DMS 273 (cell line): ENCODE measurements around the gene ZNF81.
"Not testable (repeated sequence)": the region's sequence is repeated elsewhere in the genome, so short reads cannot be mapped to it uniquely, and the experiment has no call there.

Experiments used
- DNase-seq: peaks from one replicate; lab custom pipeline; 2025; ENCODE audit not compliant: unreplicated experiment; lab: John Stamatoyannopoulos, UW

ZNF81 gene

DNA sequence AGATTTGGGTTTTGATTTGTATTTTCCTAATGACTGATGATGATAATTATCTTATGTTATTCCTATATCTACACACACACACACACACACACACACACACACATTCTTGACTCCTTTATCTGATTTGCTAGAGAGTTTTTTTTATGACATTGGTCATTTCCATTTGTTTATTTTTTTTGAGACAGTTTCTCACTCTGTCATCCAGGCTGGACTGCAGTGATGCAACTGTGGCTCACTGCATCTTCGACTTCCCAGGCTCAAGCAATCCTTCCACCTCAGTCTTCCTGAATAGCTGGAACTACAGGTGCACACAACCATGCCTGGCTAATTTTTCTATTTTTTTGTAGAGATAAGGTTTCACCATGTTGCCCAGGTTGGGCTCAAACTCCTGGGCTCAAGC, 6.7 kb downstream of the ZNF81 start:
- no peak for DNase-seq

DNA sequence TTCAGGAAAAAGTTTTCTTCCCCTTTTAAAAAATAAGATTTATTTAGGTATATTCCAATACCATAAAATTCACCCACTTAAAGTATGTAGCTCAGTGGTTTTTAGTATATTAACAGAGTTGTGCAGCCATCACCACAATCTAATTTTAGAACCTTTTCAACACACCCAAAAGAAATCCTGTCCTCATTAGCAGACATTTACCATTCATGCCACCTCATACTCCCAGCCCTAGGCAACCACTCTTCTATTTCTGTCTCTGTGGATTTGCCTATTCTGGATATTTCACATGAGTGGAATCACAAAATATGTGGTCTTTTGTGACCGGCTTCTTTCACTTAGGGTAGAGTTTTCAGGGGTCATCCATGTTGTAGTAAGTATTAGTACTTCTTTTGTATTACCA, 7.4 kb downstream of the ZNF81 start:
- no peak for DNase-seq

DNA sequence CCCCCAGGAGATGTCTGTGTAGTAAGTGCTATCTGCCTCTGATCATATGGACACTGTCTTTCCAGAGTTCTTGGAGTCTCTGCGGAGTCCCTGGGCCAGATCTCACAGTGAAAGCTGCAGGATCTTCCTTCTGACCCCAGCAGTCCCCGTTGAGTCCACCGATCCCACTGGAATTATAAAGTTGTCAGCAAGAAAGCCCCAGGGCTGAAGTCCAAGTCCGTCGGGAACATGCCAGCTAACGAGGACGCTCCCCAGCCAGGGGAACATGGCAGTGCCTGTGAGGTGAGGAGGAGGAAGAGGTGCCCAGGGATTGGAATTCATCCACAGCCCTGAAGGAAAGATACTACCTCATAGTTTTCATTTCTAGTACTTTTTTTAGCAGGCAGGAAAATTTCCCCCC, 9.3 kb downstream of the ZNF81 start:
- DNase-seq, result no peak

DNA sequence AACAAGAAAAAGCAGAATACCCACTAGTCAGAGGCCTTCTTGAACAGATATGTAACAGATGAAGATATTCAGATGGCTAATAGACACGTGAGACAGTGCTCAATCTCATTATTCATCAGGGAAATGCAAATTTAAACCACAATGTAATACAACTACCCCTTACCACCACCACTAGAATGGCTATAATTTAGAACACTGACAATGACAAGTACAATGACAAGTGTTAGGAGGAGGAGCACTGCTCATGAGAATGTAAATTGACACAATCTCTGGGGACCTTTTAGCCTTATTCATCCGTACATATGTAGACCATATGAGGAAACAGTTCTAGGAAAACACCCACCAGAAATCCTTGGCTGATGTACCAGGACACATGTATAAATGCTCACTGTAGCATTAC, 13.1 kb downstream of the ZNF81 start:
- no peak for DNase-seq

DNA sequence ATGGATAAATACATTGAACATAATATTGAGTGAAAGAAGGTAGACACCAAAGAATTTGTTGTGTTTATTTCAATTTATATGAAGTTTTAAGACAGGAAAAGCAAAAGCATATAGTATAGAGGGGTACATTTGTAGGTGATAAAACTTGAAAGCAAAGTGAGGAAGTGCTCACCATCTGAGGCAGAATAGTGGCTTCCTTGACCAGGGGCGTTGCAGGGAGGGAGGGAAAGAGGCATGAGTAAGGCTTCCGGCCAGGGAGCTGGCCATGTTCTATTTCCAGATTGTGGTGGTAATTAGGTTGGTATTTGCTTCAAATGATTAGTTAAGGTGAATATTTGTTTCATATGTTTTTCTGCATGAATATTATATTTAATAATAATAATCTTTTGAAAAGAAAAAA, 13.7 kb downstream of the ZNF81 start:
- not testable (repeated sequence) for DNase-seq

DNA sequence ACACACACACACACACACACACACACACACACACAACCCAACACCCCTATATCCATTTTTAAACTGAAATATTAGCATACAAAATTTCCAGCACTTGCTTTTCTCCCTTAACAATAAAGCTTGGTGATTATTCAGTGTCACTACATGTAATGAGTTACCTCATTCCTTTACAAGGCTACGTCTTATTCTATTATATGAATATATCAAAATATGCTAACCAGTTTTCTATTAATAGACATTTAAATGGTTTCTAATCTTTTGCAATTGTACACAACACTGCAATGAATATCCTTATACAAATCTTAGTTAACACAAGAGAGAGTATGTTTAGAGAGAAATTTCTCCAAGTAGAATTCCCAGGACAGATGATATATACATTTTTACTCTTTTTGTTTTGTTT, 14.2 kb downstream of the ZNF81 start:
- DNase-seq, result no peak

DNA sequence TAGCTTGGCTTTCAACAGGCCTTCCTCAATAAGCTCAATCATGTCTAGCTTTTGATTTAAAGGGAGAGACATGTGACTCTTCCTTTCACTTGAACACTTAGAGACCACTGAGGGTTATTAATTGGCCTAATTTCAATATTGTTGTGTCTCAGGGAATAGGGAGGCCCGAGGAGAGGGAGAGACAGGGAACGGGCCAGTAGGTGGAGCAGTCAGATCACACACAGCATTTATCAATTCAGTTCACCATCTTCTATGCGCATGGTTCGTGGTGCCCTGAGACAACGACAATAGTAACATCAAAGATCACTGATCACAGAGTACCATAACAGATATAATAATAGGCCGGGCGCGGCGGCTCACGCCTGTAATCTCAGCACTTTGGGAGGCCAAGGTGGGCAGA, 17.8 kb downstream of the ZNF81 start:
- DNase-seq, result peak; percentile 24

DNA sequence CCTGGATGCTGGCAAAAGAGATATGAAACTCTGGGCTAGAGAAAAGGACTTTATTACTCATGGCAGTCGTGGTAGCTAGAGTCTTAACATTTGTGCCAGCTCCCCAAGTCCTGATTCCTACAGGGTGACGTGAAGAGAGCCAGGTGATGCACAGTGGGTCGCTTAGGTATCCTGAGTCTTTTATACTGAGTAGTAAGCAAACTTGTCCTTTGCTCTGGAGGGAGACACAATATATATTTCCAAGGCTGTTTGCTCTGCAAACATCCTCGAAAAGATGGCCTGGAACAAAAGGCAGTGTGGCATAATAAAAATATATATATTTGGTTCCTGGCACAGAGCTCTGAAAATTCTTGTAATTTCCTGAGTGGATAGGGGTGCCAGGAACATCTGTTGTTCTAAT, 23.0 kb downstream of the ZNF81 start:
- DNase-seq, result no peak

DNA sequence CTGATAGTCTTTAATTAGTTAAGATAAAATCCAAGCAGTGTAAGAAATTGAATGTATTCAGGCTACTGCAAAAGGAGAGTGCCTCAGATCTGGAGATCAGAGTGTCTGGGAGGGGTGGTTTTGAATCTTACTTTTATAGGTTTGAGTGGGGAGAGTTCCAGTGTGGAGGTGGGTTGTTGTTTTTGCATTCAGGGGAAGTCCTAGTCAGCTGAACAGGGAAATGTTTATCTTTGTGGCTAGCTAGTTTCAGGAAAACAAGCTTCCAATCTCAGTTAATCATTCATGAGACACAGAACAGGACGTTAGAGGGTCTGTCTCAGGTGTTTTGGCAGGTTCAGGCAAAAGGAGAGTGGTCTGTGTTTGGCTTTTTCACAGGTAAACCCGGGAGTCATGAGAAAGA, 26.0 kb downstream of the ZNF81 start:
- DNase-seq, result no peak

DNA sequence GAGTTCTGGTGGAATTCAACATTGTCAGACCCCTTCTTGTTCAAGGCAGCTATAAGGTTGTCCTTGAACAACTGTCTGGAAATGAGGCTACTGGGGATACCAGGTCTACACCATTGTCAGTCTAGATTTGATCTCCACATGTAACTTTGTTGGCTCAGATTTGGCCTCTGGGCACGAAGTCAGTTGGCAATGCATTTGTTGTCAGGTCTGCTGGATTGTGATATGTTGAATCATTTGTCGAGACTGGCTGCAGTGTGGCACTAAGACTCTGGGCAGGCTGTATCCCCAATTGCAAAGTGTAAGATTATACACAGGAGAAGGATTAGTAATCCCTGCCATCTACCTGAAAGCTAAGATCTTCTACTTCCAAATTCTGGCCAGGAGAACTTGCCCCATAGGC, 26.5 kb downstream of the ZNF81 start:
- no peak for DNase-seq

DNA sequence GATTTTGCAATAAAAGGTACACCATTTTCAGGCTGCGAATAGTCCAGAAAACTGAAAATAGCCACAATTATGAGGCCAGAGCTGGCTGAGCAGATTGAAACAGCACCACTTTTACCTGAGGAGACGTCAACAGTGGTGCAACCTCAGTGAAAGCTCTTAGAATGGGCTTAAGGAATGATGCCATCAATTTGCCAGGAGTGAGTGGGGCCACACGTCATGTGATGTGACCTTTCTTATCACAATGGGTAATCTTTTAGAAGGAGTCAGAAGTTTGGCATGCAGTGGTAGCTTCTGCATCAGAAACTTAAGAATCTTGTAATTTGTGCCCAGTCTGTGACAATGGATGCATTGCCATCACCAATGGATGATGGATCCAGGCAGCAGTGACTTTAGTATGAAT, 27.6 kb downstream of the ZNF81 start:
- DNase-seq, result no peak

DNA sequence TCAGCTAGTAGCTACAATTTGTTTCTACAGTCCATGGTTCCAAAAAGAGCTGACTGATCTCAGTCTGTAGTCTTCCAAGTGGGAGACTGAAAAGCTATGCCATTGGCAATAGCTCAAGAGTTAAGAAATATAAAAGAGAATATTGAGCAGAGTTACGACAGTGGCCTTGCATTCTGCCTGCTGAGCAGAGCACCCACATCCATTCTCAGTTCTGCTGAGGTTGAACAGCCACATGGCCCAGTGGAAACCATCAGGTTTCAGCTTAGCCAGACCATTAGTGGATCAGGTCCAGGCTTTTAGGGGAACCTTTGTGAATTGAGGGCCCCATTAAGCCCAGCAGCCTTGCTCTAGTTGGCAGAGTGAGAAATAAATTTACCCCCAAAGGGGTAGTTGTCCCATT, 28.1 kb downstream of the ZNF81 start:
- DNase-seq, result no peak

DNA sequence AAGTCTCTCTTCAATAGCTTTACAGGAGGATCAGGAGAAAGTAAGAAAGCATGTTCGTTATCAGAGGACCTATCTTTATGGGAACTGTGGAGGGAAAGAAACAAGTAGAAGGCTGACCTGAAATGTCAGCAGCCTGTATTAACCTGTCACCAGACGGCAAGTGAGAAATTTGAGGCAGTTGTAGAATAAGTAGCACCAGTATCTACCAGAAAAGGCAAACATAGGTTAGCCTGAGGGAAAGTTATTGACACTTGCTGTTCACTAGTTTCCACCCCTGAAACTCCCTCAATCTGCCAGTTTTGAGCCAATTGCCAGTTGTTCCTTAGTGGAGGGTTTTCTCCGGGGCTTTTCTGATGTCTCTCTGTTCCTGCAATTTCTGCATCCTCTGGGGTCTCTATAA, 36.4 kb downstream of the ZNF81 start:
- no peak for DNase-seq

DNA sequence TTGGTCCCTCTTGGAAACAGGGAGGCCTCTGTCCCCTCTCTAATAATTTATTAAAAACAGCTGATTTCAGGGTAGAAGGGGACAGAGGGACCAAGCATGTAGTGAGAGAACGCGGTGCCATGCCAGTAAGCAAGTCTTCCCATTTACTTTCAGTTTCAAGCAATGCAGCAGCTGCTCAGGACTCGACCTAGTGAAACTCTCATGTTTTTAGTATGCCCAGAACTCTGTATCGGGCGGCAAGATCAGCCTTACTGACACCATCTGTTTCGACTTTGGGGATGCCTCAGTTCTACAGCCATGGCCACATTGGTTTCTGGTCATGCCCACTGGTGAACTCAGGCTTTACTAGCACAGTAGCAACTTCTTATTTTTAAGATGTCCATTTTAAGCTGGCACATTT, 40.6 kb downstream of the ZNF81 start:
- DNase-seq, result no peak

DNA sequence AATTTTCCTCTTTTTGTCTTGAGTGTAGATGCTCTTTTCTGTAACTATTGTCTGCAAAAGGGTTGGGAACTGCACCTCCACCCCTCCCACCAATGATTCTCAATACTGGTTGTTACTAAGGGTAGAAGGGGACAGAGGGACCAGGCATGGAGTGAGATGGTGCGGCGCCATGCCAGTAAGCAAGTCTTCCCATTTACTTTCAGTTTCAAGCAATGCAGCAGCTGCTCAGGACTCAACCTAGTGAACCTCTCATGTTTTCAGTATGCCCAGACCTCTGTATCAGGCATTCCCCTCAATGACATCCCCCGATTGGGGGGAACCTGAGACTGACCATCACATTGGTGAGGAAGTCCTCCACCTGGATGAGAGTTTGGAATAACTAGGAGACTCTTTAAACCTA, 41.5 kb downstream of the ZNF81 start:
- no peak for DNase-seq

DNA sequence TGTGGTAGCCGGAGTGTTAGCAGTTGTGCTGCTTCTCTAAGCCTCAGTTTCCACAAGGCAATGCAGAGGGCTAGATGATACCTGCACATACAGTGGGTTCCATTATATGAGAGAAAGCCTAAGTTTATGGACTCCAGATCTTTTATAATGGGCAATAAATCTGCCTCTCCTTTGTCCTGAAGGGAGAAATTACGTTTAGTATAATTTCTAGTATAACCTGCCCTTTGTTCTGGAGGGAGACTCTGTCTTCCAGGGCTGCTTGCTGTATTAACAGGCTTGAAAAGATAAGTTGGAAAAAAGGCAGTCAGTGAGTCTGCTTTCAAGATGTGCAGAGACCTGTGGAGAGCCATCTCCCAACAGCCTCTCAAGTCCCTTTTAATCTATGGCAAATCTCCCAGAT, 42.8 kb downstream of the ZNF81 start:
- DNase-seq, result no peak

DNA sequence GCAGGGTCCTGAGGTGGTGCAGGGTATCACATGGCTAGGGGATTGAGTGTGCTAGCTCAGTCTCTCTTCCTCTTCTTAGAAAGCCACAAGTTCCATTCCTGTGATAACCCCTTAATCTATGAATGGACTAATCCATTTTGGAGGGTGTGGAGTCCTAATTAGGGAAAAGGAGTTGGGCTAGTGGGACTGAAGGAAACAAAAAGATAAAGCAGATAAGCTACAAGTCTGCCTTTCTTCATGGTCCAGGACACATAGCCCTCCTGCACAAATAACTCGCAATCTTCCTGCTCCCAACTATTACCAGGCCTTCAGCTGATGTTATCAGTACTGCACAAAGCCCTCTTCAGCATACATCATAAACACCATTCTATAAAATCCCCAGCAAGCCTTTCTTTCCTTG, 44.2 kb downstream of the ZNF81 start:
- DNase-seq, result no peak

DNA sequence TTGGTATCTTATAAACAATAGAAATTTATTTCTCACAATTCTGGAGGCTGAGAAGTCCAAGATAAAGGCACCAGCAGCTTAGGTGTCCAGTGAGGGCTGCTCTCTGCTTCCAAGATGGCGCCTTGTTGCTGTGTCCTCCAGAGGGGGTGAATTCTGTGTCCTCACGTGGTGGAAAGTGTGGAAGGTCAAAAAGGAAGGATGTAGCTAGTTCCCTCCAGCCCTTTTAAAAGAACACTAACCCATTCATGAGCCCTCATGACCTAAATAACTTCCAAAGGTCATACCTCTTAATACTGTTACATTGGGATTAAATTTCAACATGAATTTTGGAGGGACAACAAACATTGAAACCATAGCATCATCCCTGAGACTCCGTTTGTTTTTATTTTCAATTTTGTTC, 48.8 kb downstream of the ZNF81 start:
- no peak for DNase-seq

DNA sequence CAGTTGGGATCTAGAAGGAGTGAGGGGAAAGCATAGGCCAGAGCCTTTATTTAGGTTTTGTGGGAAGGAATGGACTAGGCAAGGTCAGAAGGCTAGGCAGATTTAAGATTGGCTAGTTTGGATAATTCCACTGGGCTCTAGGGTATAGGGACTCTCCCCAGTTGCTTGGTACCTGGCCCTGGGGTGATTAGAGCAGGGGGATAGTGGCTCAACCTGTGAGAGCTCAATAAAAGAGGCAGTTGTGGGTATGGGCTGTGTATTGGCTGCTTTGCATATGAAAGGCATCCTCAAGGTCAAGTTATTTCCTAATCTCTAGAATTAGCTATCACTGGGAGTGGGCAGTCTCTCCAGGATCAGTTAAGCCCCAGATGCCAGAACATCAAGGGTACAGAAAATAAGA, 61.3 kb downstream of the ZNF81 start:
- no peak for DNase-seq

DNA sequence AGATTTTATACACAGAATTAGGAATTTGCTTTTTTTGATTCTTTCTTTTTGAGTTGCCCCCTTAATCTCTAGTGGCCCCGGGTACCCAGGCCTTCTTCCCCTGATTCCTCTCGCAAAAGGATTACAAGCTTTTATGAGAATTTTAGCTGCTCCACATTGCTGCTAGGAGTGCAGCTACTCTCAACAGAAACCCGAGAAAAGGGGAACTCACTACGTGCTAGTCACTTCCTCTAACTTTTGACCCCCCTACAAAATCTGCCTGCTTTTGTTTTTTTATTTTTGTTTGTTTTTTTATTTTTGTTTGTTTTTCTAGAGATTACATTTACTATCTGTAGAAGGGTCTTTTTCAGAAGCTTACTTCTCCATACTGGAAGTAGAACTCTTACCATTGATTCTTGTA, 64.1 kb downstream of the ZNF81 start:
- DNase-seq, result no peak

DNA sequence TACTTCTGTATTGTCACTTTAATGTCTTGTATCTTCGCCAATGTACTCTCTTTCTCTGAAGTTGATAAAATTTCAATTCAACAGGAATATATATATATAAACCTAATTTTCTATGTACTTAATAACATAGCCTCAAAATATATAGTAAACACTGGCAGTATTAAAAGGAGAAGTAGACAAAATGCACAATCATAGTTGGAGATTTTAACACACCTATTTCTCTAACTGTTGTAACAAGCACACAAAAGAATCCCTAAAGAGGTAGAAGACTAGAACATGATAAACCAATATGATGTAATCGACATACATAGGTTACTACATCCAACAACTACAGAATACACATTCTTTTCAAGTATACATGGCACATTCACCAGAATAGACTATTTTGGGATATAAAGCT, 65.5 kb downstream of the ZNF81 start:
- DNase-seq, result no peak

DNA sequence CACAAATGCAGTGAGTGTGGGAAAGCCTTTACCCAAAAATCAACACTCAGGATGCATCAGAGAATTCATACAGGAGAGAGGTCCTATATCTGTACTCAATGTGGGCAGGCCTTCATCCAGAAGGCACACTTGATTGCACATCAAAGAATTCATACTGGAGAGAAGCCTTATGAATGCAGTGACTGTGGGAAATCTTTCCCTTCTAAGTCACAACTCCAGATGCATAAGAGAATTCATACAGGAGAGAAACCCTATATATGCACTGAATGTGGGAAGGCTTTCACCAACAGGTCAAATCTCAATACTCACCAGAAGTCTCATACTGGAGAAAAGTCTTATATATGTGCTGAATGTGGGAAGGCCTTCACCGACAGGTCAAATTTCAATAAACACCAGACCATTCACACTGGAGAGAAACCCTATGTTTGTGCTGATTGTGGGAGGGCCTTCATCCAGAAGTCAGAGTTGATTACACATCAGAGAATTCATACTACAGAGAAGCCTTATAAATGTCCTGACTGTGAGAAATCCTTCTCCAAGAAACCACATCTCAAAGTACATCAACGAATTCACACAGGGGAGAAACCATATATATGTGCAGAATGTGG, 79.3 kb downstream of the ZNF81 start:
- no peak for DNase-seq

DNA sequence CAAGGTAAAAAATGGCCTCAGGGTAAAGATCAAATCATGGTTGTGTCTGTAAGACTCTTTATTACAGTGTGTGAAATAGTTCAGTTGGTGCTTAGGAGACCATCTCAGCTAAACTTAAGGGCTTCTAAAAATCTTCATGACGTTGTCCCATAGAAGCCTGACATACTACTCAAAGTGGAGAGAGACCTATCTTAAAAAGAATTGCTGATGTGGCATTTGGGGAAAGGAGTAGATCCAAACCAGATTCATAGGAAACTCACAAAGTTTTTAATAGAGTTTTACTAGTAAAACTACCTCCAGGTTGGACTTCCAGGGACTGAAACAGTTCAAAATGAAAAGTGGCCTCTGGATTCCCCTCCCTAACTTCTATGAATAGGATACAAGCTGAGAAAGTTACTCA, 81.6 kb downstream of the ZNF81 start:
- DNase-seq, result no peak

DNA sequence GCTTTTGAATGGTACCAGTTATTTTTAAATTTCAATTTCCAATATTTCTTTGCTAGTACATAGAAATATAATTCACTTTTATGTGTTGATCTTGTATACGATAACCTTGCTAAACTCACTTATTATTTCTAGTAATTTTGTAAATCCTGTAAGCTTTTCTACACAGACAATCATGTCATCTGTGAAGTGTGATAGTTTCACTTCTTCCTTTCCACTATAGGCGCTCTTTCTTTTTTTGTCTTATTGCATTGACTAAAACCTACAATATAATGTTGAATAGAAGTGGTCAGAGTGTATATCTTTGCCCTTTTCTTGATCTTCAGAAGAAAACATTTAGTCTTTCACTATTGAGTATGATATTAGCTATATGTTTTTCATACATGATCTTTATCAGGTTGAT, 90.5 kb downstream of the ZNF81 start:
- DNase-seq, result no peak
